WTC11 (cell line): ENCODE results near the gene HILPDA. TPM values are rescaled to one million over a fixed set of nuclear protein-coding genes. Genes with fewer than 3 reads are reported as not detected.
A peak's percentile ranks its signal among the peaks of the same experiment; 100 is the strongest.

Experiments
- ATAC-seq: fragments of 200-7000 bp; cut with Tn5 transposase; 2 replicates; pipeline ENCODE4 v1.10.0; 2021; ENCODE audit warnings: mild to moderate bottlenecking, moderate library complexity
- CTCF ChIA-PET: fragments of 300-600 bp; sonication (Branson Sonifier 250); formaldehyde crosslinking; loops from one replicate; lab custom pipeline; 2021; ENCODE audit warnings: antibody characterized with exemption; lab: Charles Lee
- POLR2A ChIA-PET: fragments of 350-600 bp; sonication (Branson Sonifier 250); formaldehyde crosslinking; loops from one replicate; lab custom pipeline; 2021; ENCODE audit warnings: antibody characterized with exemption; lab: Charles Lee
- DNase-seq: peaks from one replicate; pipeline ENCODE4 v3.0.0; 2021; ENCODE audit warnings: low spot score
- H3K27ac Mint-ChIP-seq: 2 replicates; pipeline ENCODE4 v1.8.0; 2021; ENCODE audit warnings: mixed read lengths
- H3K27me3 Mint-ChIP-seq: 2 replicates; pipeline ENCODE4 v1.8.0; 2021; ENCODE audit warnings: low read depth, mild to moderate bottlenecking, moderate library complexity, mixed read lengths
- H3K36me3 Mint-ChIP-seq: 2 replicates; pipeline ENCODE4 v1.8.0; 2021; ENCODE audit warnings: mixed read lengths
- H3K4me1 Mint-ChIP-seq: 2 replicates; pipeline ENCODE4 v1.8.0; 2022; ENCODE audit warnings: mixed read lengths
- H3K4me3 Mint-ChIP-seq: 2 replicates; pipeline ENCODE4 v1.8.0; 2021; ENCODE audit warnings: mild to moderate bottlenecking, moderate library complexity, mixed read lengths
- H3K9me3 Mint-ChIP-seq: 2 replicates; pipeline ENCODE4 v1.8.0; 2021; ENCODE audit warnings: mixed read lengths
- CBFB ChIP-seq: sonication (generic); formaldehyde crosslinking; IDR thresholded peaks from 2 replicates; pipeline ENCODE4 v1.8.1; 2022; ENCODE audit warnings: mild to moderate bottlenecking, low read depth, missing genetic modification reagents
- CTCF ChIP-seq: fragments of 200-600 bp; IDR thresholded peaks from 2 replicates; pipeline ENCODE4 v1.8.0; 2022; ENCODE audit warnings: antibody characterized with exemption
- GRHL2 ChIP-seq: fragments of 250-450 bp; sonication (Bioruptor Pico); IDR thresholded peaks from 2 replicates; pipeline ENCODE4 v1.8.0; 2022; ENCODE audit warnings: mild to moderate bottlenecking, moderate library complexity; ENCODE audit not compliant: insufficient replicate concordance, severe bottlenecking
- HMGXB4 ChIP-seq: sonication (generic); formaldehyde crosslinking; IDR thresholded peaks from 2 replicates; pipeline ENCODE4 v1.8.1; 2023; ENCODE audit warnings: mild to moderate bottlenecking, moderate library complexity, missing genetic modification reagents
- IRF2 ChIP-seq: sonication (generic); formaldehyde crosslinking; IDR thresholded peaks from 2 replicates; pipeline ENCODE4 v1.8.0; 2022; ENCODE audit warnings: low read depth, missing genetic modification reagents, borderline replicate concordance
- KAT7 ChIP-seq: sonication (generic); formaldehyde crosslinking; IDR thresholded peaks from 2 replicates; pipeline ENCODE4 v1.8.1; 2023; ENCODE audit warnings: missing genetic modification reagents, mild to moderate bottlenecking, borderline replicate concordance
- ZNF121 ChIP-seq: sonication (generic); formaldehyde crosslinking; IDR thresholded peaks from 2 replicates; pipeline ENCODE4 v1.8.0; 2023; ENCODE audit warnings: missing genetic modification reagents
- ZNF423 ChIP-seq: fragments of 250-450 bp; sonication (Bioruptor Pico); IDR thresholded peaks from 2 replicates; pipeline ENCODE4 v2.1.2; 2022; ENCODE audit warnings: mild to moderate bottlenecking, moderate library complexity
- total RNA-seq: library from RNA; stranded (reverse); gene quantifications from 3 replicates; pipeline ENCODE4 v1.2.3, GENCODE V29; 2021
- TF ChIP-seq, protein P1 (sequence below): sonication (generic); formaldehyde crosslinking; IDR thresholded peaks from 2 replicates; pipeline ENCODE4 v1.8.0; 2023; ENCODE audit warnings: mild to moderate bottlenecking, missing genetic modification reagents
- TF ChIP-seq, protein P2 (sequence below): sonication (generic); formaldehyde crosslinking; IDR thresholded peaks from 2 replicates; pipeline ENCODE4 v1.8.0; 2023; ENCODE audit warnings: missing genetic modification reagents, mild to moderate bottlenecking, borderline replicate concordance
- TF ChIP-seq, protein P3 (sequence below): sonication (generic); formaldehyde crosslinking; IDR thresholded peaks from 2 replicates; pipeline ENCODE4 v1.8.1; 2023; ENCODE audit warnings: mild to moderate bottlenecking, missing genetic modification reagents, borderline replicate concordance

The HILPDA gene
- total RNA-seq, 1 experiment from 2014 or later: 28.7 TPM

- Mint-ChIP-seq H3K4me3 (no peak overlapping the region), H3K4me1 (peaks cover 15% of the 10 kb centered on the region), H3K36me3 (no peaks in the 10 kb centered on the region), H3K27me3 (no peaks in the 10 kb centered on the region)
- ChIA-PET POLR2A (interaction anchor here (0.6 to 1.3 kb wide), 3 partner anchors 25 to 59 kb away, joined by 3 read pairs; no protein-coding TSS in a partner anchor), CTCF (interaction anchor here (0.6 to 7.1 kb wide), 40 partner anchors 8 to 742 kb away, joined by 3 to 199 read pairs (median 4); partner anchors contain the start of genes CALU, HILPDA, IMPDH1 and METTL2B)
- ATAC-seq: peak; percentile 51
- TF ChIP-seq CTCF: peak; percentile 75
- TF ChIP-seq CBFB: no peak
- TF ChIP-seq, all 79 proteins: peak for 1
- Mint-ChIP-seq H3K9me3 (no peaks in the 10 kb centered on the region), H3K27ac (no peak overlapping the region)
- DNase-seq: no peak
Observed at GRCh38 chr7:128427289-128427891, 28.3 kb upstream of the HILPDA start.

- no peak for ATAC-seq
- no peak for DNase-seq
- TF ChIP-seq, protein P1, sequence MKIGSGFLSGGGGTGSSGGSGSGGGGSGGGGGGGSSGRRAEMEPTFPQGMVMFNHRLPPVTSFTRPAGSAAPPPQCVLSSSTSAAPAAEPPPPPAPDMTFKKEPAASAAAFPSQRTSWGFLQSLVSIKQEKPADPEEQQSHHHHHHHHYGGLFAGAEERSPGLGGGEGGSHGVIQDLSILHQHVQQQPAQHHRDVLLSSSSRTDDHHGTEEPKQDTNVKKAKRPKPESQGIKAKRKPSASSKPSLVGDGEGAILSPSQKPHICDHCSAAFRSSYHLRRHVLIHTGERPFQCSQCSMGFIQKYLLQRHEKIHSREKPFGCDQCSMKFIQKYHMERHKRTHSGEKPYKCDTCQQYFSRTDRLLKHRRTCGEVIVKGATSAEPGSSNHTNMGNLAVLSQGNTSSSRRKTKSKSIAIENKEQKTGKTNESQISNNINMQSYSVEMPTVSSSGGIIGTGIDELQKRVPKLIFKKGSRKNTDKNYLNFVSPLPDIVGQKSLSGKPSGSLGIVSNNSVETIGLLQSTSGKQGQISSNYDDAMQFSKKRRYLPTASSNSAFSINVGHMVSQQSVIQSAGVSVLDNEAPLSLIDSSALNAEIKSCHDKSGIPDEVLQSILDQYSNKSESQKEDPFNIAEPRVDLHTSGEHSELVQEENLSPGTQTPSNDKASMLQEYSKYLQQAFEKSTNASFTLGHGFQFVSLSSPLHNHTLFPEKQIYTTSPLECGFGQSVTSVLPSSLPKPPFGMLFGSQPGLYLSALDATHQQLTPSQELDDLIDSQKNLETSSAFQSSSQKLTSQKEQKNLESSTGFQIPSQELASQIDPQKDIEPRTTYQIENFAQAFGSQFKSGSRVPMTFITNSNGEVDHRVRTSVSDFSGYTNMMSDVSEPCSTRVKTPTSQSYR (CRISPR knock-in tag): no peak
- TF ChIP-seq HMGXB4 (CRISPR knock-in tag) (no peak), GRHL2 (CRISPR knock-in tag) (no peak), KAT7 (no peak), IRF2 (no peak)
- TF ChIP-seq, protein P2, sequence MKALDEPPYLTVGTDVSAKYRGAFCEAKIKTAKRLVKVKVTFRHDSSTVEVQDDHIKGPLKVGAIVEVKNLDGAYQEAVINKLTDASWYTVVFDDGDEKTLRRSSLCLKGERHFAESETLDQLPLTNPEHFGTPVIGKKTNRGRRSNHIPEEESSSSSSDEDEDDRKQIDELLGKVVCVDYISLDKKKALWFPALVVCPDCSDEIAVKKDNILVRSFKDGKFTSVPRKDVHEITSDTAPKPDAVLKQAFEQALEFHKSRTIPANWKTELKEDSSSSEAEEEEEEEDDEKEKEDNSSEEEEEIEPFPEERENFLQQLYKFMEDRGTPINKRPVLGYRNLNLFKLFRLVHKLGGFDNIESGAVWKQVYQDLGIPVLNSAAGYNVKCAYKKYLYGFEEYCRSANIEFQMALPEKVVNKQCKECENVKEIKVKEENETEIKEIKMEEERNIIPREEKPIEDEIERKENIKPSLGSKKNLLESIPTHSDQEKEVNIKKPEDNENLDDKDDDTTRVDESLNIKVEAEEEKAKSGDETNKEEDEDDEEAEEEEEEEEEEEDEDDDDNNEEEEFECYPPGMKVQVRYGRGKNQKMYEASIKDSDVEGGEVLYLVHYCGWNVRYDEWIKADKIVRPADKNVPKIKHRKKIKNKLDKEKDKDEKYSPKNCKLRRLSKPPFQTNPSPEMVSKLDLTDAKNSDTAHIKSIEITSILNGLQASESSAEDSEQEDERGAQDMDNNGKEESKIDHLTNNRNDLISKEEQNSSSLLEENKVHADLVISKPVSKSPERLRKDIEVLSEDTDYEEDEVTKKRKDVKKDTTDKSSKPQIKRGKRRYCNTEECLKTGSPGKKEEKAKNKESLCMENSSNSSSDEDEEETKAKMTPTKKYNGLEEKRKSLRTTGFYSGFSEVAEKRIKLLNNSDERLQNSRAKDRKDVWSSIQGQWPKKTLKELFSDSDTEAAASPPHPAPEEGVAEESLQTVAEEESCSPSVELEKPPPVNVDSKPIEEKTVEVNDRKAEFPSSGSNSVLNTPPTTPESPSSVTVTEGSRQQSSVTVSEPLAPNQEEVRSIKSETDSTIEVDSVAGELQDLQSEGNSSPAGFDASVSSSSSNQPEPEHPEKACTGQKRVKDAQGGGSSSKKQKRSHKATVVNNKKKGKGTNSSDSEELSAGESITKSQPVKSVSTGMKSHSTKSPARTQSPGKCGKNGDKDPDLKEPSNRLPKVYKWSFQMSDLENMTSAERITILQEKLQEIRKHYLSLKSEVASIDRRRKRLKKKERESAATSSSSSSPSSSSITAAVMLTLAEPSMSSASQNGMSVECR (CRISPR knock-in tag): no peak
- no peaks in the 10 kb centered on the region for H3K27me3 Mint-ChIP-seq
- ChIA-PET CTCF (interaction anchor here (1.1 to 3.5 kb wide), 4 partner anchors 29 to 43 kb away, joined by 4 to 21 read pairs (median 7); no protein-coding TSS in a partner anchor), POLR2A (no interaction called here)
- H3K4me1 Mint-ChIP-seq: peaks cover 21% of the 10 kb centered on the region
- H3K27ac Mint-ChIP-seq: no peak overlapping the region
- no peaks in the 10 kb centered on the region for H3K36me3 Mint-ChIP-seq
- no peaks in the 10 kb centered on the region for H3K9me3 Mint-ChIP-seq
- H3K4me3 Mint-ChIP-seq: no peak overlapping the region
Observed at GRCh38 chr7:128430207-128430606, 25.5 kb upstream of the HILPDA start.

- H3K27ac Mint-ChIP-seq: no peak overlapping the region
- H3K4me3 Mint-ChIP-seq: no peak overlapping the region
- peak; percentile 96 for TF ChIP-seq ZNF121 (CRISPR knock-in tag)
- TF ChIP-seq, protein P3, sequence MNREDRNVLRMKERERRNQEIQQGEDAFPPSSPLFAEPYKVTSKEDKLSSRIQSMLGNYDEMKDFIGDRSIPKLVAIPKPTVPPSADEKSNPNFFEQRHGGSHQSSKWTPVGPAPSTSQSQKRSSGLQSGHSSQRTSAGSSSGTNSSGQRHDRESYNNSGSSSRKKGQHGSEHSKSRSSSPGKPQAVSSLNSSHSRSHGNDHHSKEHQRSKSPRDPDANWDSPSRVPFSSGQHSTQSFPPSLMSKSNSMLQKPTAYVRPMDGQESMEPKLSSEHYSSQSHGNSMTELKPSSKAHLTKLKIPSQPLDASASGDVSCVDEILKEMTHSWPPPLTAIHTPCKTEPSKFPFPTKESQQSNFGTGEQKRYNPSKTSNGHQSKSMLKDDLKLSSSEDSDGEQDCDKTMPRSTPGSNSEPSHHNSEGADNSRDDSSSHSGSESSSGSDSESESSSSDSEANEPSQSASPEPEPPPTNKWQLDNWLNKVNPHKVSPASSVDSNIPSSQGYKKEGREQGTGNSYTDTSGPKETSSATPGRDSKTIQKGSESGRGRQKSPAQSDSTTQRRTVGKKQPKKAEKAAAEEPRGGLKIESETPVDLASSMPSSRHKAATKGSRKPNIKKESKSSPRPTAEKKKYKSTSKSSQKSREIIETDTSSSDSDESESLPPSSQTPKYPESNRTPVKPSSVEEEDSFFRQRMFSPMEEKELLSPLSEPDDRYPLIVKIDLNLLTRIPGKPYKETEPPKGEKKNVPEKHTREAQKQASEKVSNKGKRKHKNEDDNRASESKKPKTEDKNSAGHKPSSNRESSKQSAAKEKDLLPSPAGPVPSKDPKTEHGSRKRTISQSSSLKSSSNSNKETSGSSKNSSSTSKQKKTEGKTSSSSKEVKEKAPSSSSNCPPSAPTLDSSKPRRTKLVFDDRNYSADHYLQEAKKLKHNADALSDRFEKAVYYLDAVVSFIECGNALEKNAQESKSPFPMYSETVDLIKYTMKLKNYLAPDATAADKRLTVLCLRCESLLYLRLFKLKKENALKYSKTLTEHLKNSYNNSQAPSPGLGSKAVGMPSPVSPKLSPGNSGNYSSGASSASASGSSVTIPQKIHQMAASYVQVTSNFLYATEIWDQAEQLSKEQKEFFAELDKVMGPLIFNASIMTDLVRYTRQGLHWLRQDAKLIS: no peak
- peak; percentile 81 for TF ChIP-seq ZNF423 (CRISPR knock-in tag)
- H3K4me1 Mint-ChIP-seq: peaks cover 30% of the 10 kb centered on the region
- CTCF ChIA-PET: interaction anchor here (0.5 to 3.5 kb wide), 4 partner anchors 28 to 235 kb away, joined by 3 to 21 read pairs (median 8); no protein-coding TSS in a partner anchor
- H3K9me3 Mint-ChIP-seq: no peaks in the 10 kb centered on the region
- H3K27me3 Mint-ChIP-seq: no peaks in the 10 kb centered on the region
- DNase-seq: peak; percentile 43
- ATAC-seq: peak; percentile 70
- POLR2A ChIA-PET: no interaction called here
- no peaks in the 10 kb centered on the region for H3K36me3 Mint-ChIP-seq
Observed at GRCh38 chr7:128431221-128431620, 24.5 kb upstream of the HILPDA start.
